SK-N-SH (cell line): ENCODE measurements around the gene BAZ1A. TPM values are rescaled to one million over a fixed set of nuclear protein-coding genes. Genes with fewer than 3 reads are reported as not detected.
A peak's percentile ranks its signal among the peaks of the same experiment; 100 is the strongest.

Source experiments
- CTCF ChIA-PET: fragments of 300-600, 350-600 bp; formaldehyde crosslinking; extraction: SDS; loops from one replicate; lab custom pipeline; 2021; lab: Yijun Ruan, JAX
- POLR2A ChIA-PET: fragments of 350-600 bp; sonication (Branson Sonifier 250); formaldehyde crosslinking; extraction: SDS; loops from one replicate; lab custom pipeline; 2020; ENCODE audit warnings: antibody characterized with exemption, inconsistent platforms; lab: Yijun Ruan, JAX
- DNase-seq: peaks from one replicate; pipeline ENCODE4 v3.0.0; 2012
- H2AFZ ChIP-seq: fragments of 200-600 bp; sonication (generic); 2 replicates; pipeline ENCODE4 v1.8.1; 2016; ENCODE audit warnings: antibody characterized with exemption, mild to moderate bottlenecking, low read depth
- H3F3A ChIP-seq: fragments of 200-600 bp; sonication (generic); replicated peaks from 2 replicates; pipeline ENCODE3; 2016; ENCODE audit warnings: antibody characterized with exemption, mild to moderate bottlenecking; ENCODE audit not compliant: insufficient read depth
- H3K27ac ChIP-seq, 2 experiments: fragments of 200-500 bp in 1 of 2; fragments of 200-600 bp in 1 of 2; sonication (Bioruptor generic) in 1 of 2; sonication (generic), shearing (Covaris generic) in 1 of 2; 2 replicates each; pipeline versions ENCODE4 v1.5.1 to v1.6.1; 2014 to 2016; ENCODE audit warnings: low read depth in 2 of 2, inconsistent platforms in 1 of 2, low read length in 1 of 2, mild to moderate bottlenecking in 1 of 2, mixed read lengths in 1 of 2
- H3K27me3 ChIP-seq: fragments of 200-600 bp; sonication (generic), shearing (Covaris generic); 2 replicates; pipeline ENCODE4 v1.6.1; 2016; ENCODE audit warnings: mixed run types; ENCODE audit not compliant: insufficient read depth
- H3K36me3 ChIP-seq, 2 experiments: fragments of 200-500 bp in 1 of 2; fragments of 200-600 bp in 1 of 2; sonication (Bioruptor generic) in 1 of 2; sonication (generic) in 1 of 2; replicated peaks in 1 of 2; 2 replicates each; pipeline versions ENCODE3 to v1.5.1; 2014 to 2016; ENCODE audit warnings: low read length in 1 of 2, mild to moderate bottlenecking in 1 of 2; ENCODE audit not compliant: insufficient read depth in 2 of 2, control insufficient read depth in 1 of 2
- H3K4me1 ChIP-seq, 2 experiments: fragments of 200-500 bp in 1 of 2; fragments of 200-600 bp in 1 of 2; sonication (Bioruptor generic) in 1 of 2; sonication (generic), shearing (Covaris generic) in 1 of 2; 2 replicates each; pipeline versions ENCODE4 v1.5.1 to v1.6.1; 2014 to 2016; ENCODE audit warnings: low read depth in 1 of 2, low read length in 1 of 2, mixed run types in 1 of 2; ENCODE audit not compliant: insufficient read depth in 2 of 2, control insufficient read depth in 1 of 2
- H3K4me2 ChIP-seq: fragments of 200-600 bp; sonication (generic), shearing (Covaris generic); 2 replicates; pipeline ENCODE4 v1.6.1; 2017; ENCODE audit warnings: mixed run types
- H3K4me3 ChIP-seq, 2 experiments: fragments of 200-500 bp in 1 of 2; fragments of 200-600 bp in 1 of 2; sonication (Bioruptor generic) in 1 of 2; sonication (generic), shearing (Covaris generic) in 1 of 2; 2 replicates each; pipeline versions ENCODE4 v1.5.1 to v1.8.1; 2014 to 2016; ENCODE audit warnings: low read depth in 2 of 2, inconsistent platforms in 1 of 2, low read length in 1 of 2, mild to moderate bottlenecking in 1 of 2, mixed read lengths in 1 of 2, moderate library complexity in 1 of 2
- H3K79me2 ChIP-seq: fragments of 200-600 bp; sonication (generic); 2 replicates; pipeline ENCODE4 v1.8.1; 2017; ENCODE audit warnings: mild to moderate bottlenecking; ENCODE audit not compliant: insufficient read depth
- H3K9ac ChIP-seq: fragments of 200-600 bp; sonication (generic); 2 replicates; pipeline ENCODE4 v1.6.1; 2017; ENCODE audit warnings: mixed run types
- H3K9me2 ChIP-seq: fragments of 200-600 bp; sonication (generic); 2 replicates; pipeline ENCODE4 v1.6.1; 2017; ENCODE audit warnings: mixed run types
- H3K9me3 ChIP-seq: fragments of 200-600 bp; sonication (generic); 2 replicates; pipeline ENCODE4 v1.6.1; 2017; ENCODE audit warnings: mixed run types, mild to moderate bottlenecking, moderate library complexity
- H4K20me1 ChIP-seq: fragments of 200-600 bp; sonication (generic); 2 replicates; pipeline ENCODE4 v1.6.1; 2017; ENCODE audit warnings: mild to moderate bottlenecking, mixed run types; ENCODE audit not compliant: insufficient read depth
- CTCF ChIP-seq: fragments of 200-600 bp; sonication (generic); IDR thresholded peaks from 2 replicates; pipeline ENCODE4 v1.6.1; 2017; ENCODE audit warnings: antibody characterized with exemption, mild to moderate bottlenecking, moderate library complexity
- ELF1 ChIP-seq: IDR thresholded peaks from 2 replicates; pipeline ENCODE4 v1.4.0; 2012
- FOXJ3 ChIP-seq: sonication (generic); formaldehyde crosslinking; IDR thresholded peaks from 2 replicates; pipeline ENCODE4 v1.5.1; 2020; ENCODE audit warnings: mild to moderate bottlenecking, missing genetic modification reagents
- GATA2 ChIP-seq: sonication (generic); formaldehyde crosslinking; IDR thresholded peaks from 2 replicates; pipeline ENCODE4 v1.5.0; 2020; ENCODE audit warnings: mild to moderate bottlenecking, missing genetic modification reagents
- MEF2A ChIP-seq: IDR thresholded peaks from 2 replicates; pipeline ENCODE4 v1.4.0; 2012; ENCODE audit warnings: low read depth, borderline replicate concordance
- RAD21 ChIP-seq: IDR thresholded peaks from 2 replicates; pipeline ENCODE4 v1.6.1; 2012; ENCODE audit warnings: mild to moderate bottlenecking, low read length
- RFX5 ChIP-seq: IDR thresholded peaks from 2 replicates; pipeline ENCODE4 v1.6.1; 2012; ENCODE audit warnings: mild to moderate bottlenecking, improper control_type of control experiment, low read length
- RXRA ChIP-seq: IDR thresholded peaks from 2 replicates; pipeline ENCODE4 v1.4.0; 2012; ENCODE audit warnings: low read depth, mild to moderate bottlenecking, borderline replicate concordance
- SIN3A ChIP-seq: IDR thresholded peaks from 2 replicates; pipeline ENCODE4 v1.6.1; 2012; ENCODE audit warnings: low read depth, mild to moderate bottlenecking, low read length, moderate library complexity, borderline replicate concordance
- SMC3 ChIP-seq: IDR thresholded peaks from 2 replicates; pipeline ENCODE4 v1.6.1; 2012; ENCODE audit warnings: low read depth, low read length, improper control_type of control experiment
- TAF1 ChIP-seq: IDR thresholded peaks from 2 replicates; pipeline ENCODE4 v1.6.1; 2012; ENCODE audit warnings: low read depth, mild to moderate bottlenecking, low read length, moderate library complexity, borderline replicate concordance
- TCF12 ChIP-seq: IDR thresholded peaks from 2 replicates; pipeline ENCODE4 v1.4.0; 2012
- TEAD4 ChIP-seq: IDR thresholded peaks from 2 replicates; pipeline ENCODE4 v1.4.0; 2012; ENCODE audit warnings: mild to moderate bottlenecking, borderline replicate concordance; ENCODE audit not compliant: insufficient read depth
- USF2 ChIP-seq: fragments of 150-350 bp; IDR thresholded peaks from 2 replicates; pipeline ENCODE4 v1.6.1; 2017; ENCODE audit warnings: antibody characterized with exemption, low read length, low read depth, borderline replicate concordance
- ZBTB33 ChIP-seq: IDR thresholded peaks from 2 replicates; pipeline ENCODE4 v1.4.0; 2012; ENCODE audit warnings: low read depth, borderline replicate concordance
- whole genome bisulfite sequencing: methylation state at CpG from one replicate; pipeline ENCODE4 v1.1.6; 2017; ENCODE audit warnings: low lambda C conversion rate; 5-methylcytosine and 5-hydroxymethylcytosine counted together
- polyA plus RNA-seq, 3 experiments: library from polyadenylated mRNA; depleted of rRNA; stranded (reverse); fragments of >200 nt; gene quantifications; 2 replicates each; pipeline ENCODE4 v1.2.3, GENCODE V29; 2012

BAZ1A gene
- polyA plus RNA-seq, 1 of the 3 experiments (the other 2 are of a cell fraction): 17.4 TPM

- no peak for TF ChIP-seq FOXJ3
Observed at GRCh38 chr14:34883954-34884353, 8.8 kb upstream of the BAZ1A start (continued).

- no peaks in the 10 kb centered on the region for H3K9me3 ChIP-seq
- peaks cover 3 to 8% of the 10 kb centered on the region in 2 experiments for H3K36me3 ChIP-seq
- H3K4me1 ChIP-seq: peaks cover 3 to 6% of the 10 kb centered on the region in 2 experiments; a peak in 3 of 4 replicates
- peak overlapping the region; percentile 90 for H3K4me2 ChIP-seq
- peak overlapping the region; percentile 95 to 98 for H3K27ac ChIP-seq
- CTCF ChIA-PET: interaction anchor here (0.9 to 1.6 kb wide), 2 partner anchors 107 to 152 kb away, joined by 3 to 6 read pairs; no protein-coding TSS in a partner anchor
- H3K4me3 ChIP-seq: peak overlapping the region; percentile 86 to 91
- H3K9ac ChIP-seq: peak overlapping the region; percentile 96
- H2AFZ ChIP-seq: peak overlapping the region; percentile 95
- peak; percentile 86 for DNase-seq
- peaks cover 69% of the 10 kb centered on the region for H3K79me2 ChIP-seq
- 2% methylated on average over 24 of the region's 85 CpGs for WGBS
- H3K9me2 ChIP-seq: no peaks in the 10 kb centered on the region
- POLR2A ChIA-PET: interaction anchor here (0.9 to 2.6 kb wide), 6 partner anchors 9 to 682 kb away, joined by 3 to 18 read pairs (median 4); partner anchors contain the start of genes FAM177A1, PPP2R3C and SRP54
- no peak; the same call in 1 of the 2 replicates for TF ChIP-seq CTCF
- no peak for TF ChIP-seq FOXJ3
- TF ChIP-seq RXRA: no peak
- TF ChIP-seq RFX5: no peak
- no peak for TF ChIP-seq USF2
- no peak; the same call in 1 of the 2 replicates for TF ChIP-seq SIN3A
- TF ChIP-seq RAD21: peak; percentile 25
- H3K27me3 ChIP-seq: no peaks in the 10 kb centered on the region
- peaks cover 18% of the 10 kb centered on the region for H3F3A ChIP-seq
- H4K20me1 ChIP-seq: peaks cover 24% of the 10 kb centered on the region
Observed at GRCh38 chr14:34874386-34875030, 652 bp downstream of the BAZ1A start.

GRCh38 chr14:34873589-34874385 is 1.4 kb downstream of the BAZ1A start:
- DNase-seq: peak; percentile 87
- Histone ChIP-seq H3K27me3 (no peaks in the 10 kb centered on the region), H2AFZ (peak overlapping the region; percentile 95), H4K20me1 (peaks cover 24% of the 10 kb centered on the region), H3K79me2 (peaks cover 77% of the 10 kb centered on the region), H3F3A (peaks cover 18% of the 10 kb centered on the region), H3K4me3 (peak overlapping the region; percentile 86 to 91), H3K9ac (peak overlapping the region; percentile 96), H3K9me3 (no peaks in the 10 kb centered on the region), H3K9me2 (no peaks in the 10 kb centered on the region), H3K4me1 (peaks cover 3 to 6% of the 10 kb centered on the region in 2 experiments; a peak in 3 of 4 replicates), H3K36me3 (peaks cover 3 to 8% of the 10 kb centered on the region in 2 experiments), H3K4me2 (peak overlapping the region; percentile 90), H3K27ac (peak overlapping the region; percentile 95 to 98)
- ChIA-PET CTCF (interaction anchor here (1.3 to 1.6 kb wide), 3 partner anchors 20 to 142 kb away, joined by 3 to 6 read pairs (median 3); no protein-coding TSS in a partner anchor), POLR2A (interaction anchor here (0.6 to 2.6 kb wide), 2 partner anchors 108 to 260 kb away, joined by 3 to 18 read pairs; partner anchors contain the start of gene SRP54)
- WGBS: under 1% methylated on average over 26 of the region's 81 CpGs
- TF ChIP-seq TEAD4: 0 out of 2 replicates have a peak, but pooled peaks have one; percentile 13
- TF ChIP-seq SMC3: no peak
- peak; percentile 4; the same call in 1 of the 2 replicates for TF ChIP-seq TAF1
- peak; percentile 63 for TF ChIP-seq ELF1
- no peak for TF ChIP-seq ZBTB33
- no peak for TF ChIP-seq MEF2A
- TF ChIP-seq GATA2 (CRISPR knock-in tag): no peak
- no peak for TF ChIP-seq TCF12
